Gastrocnemius medialis (tissue), 4 donors: ENCODE measurements around the gene SBF1. TPM values are rescaled to one million over a fixed set of nuclear protein-coding genes. Genes with fewer than 3 reads are reported as not detected.

Experiments
- ATAC-seq, 2 donors: fragments of 150-250 bp; one replicate each; pipeline ENCODE4 v1.9.1; 2016
- DNase-seq, 2 donors: peaks; one replicate each; pipeline ENCODE4 v3.0.0-alpha.2; 2019
- H3K27ac ChIP-seq, 4 donors: fragments of 200-600 bp; sonication (generic); 1 replicate in 1 of 4; 2 replicates in 3 of 4; pipeline ENCODE4 v1.5.1; 2016 to 2018; ENCODE audit warnings: mild to moderate bottlenecking in 2 of 4, moderate library complexity in 1 of 4
- H3K27me3 ChIP-seq, 3 donors: fragments of 200-600 bp; sonication (generic) in 2 of 3; 1 replicate in 1 of 3; 2 replicates in 2 of 3; pipeline versions ENCODE4 v1.5.1 to v1.6.0; 2016 to 2019; ENCODE audit warnings: mild to moderate bottlenecking in 1 of 3, moderate library complexity in 1 of 3
- H3K36me3 ChIP-seq, 2 donors: fragments of 200-600 bp; sonication (generic) in 1 of 2; one replicate each; pipeline ENCODE4 v1.5.1; 2017 to 2018
- H3K4me1 ChIP-seq, 2 donors: fragments of 200-600 bp; sonication (generic) in 1 of 2; one replicate each; pipeline ENCODE4 v1.5.1; 2016 to 2017; ENCODE audit warnings: mild to moderate bottlenecking in 2 of 2
- H3K4me3 ChIP-seq, 4 donors: fragments of 200-600 bp; sonication (generic) in 3 of 4; 1 replicate in 1 of 4; 2 replicates in 3 of 4; pipeline ENCODE4 v1.5.1; 2016 to 2019; ENCODE audit warnings: mild to moderate bottlenecking in 2 of 4
- H3K9me3 ChIP-seq, 3 donors: fragments of 200-600 bp; sonication (generic) in 2 of 3; 1 replicate in 1 of 3; 2 replicates in 2 of 3; pipeline ENCODE4 v1.5.1; 2016 to 2019
- CTCF ChIP-seq, 5 experiments: fragments of 450-650 bp in 3 of 5; fragments of 200-600 bp in 2 of 5; sonication (generic) in 2 of 5; IDR thresholded peaks in 4 of 5; conservative IDR thresholded peaks in 1 of 5; 1 replicate in 4 of 5; 2 replicates in 1 of 5; pipeline ENCODE4 v1.5.1; 2016 to 2019; ENCODE audit warnings: antibody characterized with exemption in 5 of 5, mild to moderate bottlenecking in 3 of 5, moderate library complexity in 3 of 5
- POLR2A ChIP-seq, 2 donors: fragments of 450-650 bp; IDR thresholded peaks; one replicate each; pipeline ENCODE4 v1.6.1; 2017; ENCODE audit warnings: antibody characterized with exemption in 2 of 2, mild to moderate bottlenecking in 2 of 2, moderate library complexity in 2 of 2
- in situ Hi-C, 4 donors: fragments of 200-750 bp; cut with MboI; loops; one replicate each; pipeline versions ENCODE4 v1.15.0 to v1.8.0; 2017; ENCODE audit warnings: low sequenced_read_pairs in 4 of 4
- intact Hi-C: fragments of 100-400 bp; cut with DNase I; formaldehyde crosslinking; loops from one replicate; pipeline ENCODE4 v1.15.1; 2023; ENCODE audit warnings: low total_unique reads
- total RNA-seq, 4 donors: library from RNA; depleted of rRNA; stranded (reverse); fragments of >200 nt; gene quantifications; one replicate each; pipeline versions ENCODE4 v1.1.0 to v1.2.3, GENCODE V29; 2016

The SBF1 gene
- total RNA-seq, 4 donors from 2014 or later: 50.5 to 116 (median 107) TPM

GRCh38 chr22:50507421-50507990 is 32.7 kb upstream of the SBF1 start, which contains the start of gene LMF2:
TSS of gene LMF2 (minus strand) at chr22:50507702. CDS start at chr22:50507675, 27 bp downstream.
- H3K4me3 ChIP-seq: peak within 1 kb of the TSS; percentile 87 to 99 (median 96)
- ATAC-seq (peak; percentile 67 to 78), DNase-seq (peak; percentile 78 to 88)
- intact Hi-C loops (loop anchor here (1.0 to 10.0 kb wide), 2 partner anchors 32 to 653 kb away; partner anchors contain the start of genes SBF1 and ZBED4), in situ Hi-C loops (no loop called here)
- H3K36me3 ChIP-seq: peaks cover 0 to 29% of the 10 kb centered on the region in 2 donors
- H3K27me3 ChIP-seq: no peaks in the 10 kb centered on the region
- H3K4me1 ChIP-seq: peaks cover 15 to 22% of the 10 kb centered on the region in 2 donors
- peak within 1 kb of the TSS; percentile 85 to 97 (median 94) for H3K27ac ChIP-seq
- TF ChIP-seq POLR2A (IDR thresholded peaks at IDR 0.05): peak; percentile 27 to 53
- peak in 1 of 5 experiments; percentile 23 for TF ChIP-seq CTCF (IDR thresholded peaks at IDR 0.05 in 4 of 5, conservative IDR thresholded peaks at IDR 0.05 in 1 of 5)
- H3K9me3 ChIP-seq: no peaks in the 10 kb centered on the region

GRCh38 chr22:50506611-50507420 is 32.0 kb upstream of the SBF1 start:
- H3K36me3 ChIP-seq: peaks cover 0 to 31% of the 10 kb centered on the region in 2 donors
- intact Hi-C loops (loop anchor here (1.0 to 10.0 kb wide), 2 partner anchors 32 to 652 kb away; partner anchors contain the start of genes SBF1 and ZBED4), in situ Hi-C loops (no loop called here)
- H3K4me3 ChIP-seq: peak overlapping the region; percentile 87 to 99 (median 96)
- peak overlapping the region; percentile 85 to 97 (median 94) for H3K27ac ChIP-seq
- TF ChIP-seq CTCF (IDR thresholded peaks at IDR 0.05 in 4 of 5, conservative IDR thresholded peaks at IDR 0.05 in 1 of 5) (no peak), POLR2A (IDR thresholded peaks at IDR 0.05) (no peak)
- ATAC-seq (peak; percentile 3 to 6), DNase-seq (no peak)
- peaks cover 15 to 22% of the 10 kb centered on the region in 2 donors for H3K4me1 ChIP-seq
- no peaks in the 10 kb centered on the region for H3K27me3 ChIP-seq
- H3K9me3 ChIP-seq: no peaks in the 10 kb centered on the region

- peak overlapping the region in 3 of 4 donors; percentile 87 to 99 (median 96) for H3K4me3 ChIP-seq
These were observed 31.2 kb upstream of the SBF1 start for GRCh38 chr22:50505776-50506610.

More at GRCh38 chr22:50505776-50506610, 31.2 kb upstream of the SBF1 start:
- no peaks in the 10 kb centered on the region for H3K27me3 ChIP-seq
- DNase-seq: no peak
- H3K9me3 ChIP-seq: no peaks in the 10 kb centered on the region
- in situ Hi-C loops (no loop called here), intact Hi-C loops (loop anchor here (10.0 kb wide), 1 partner anchor 651 kb away; the partner anchor contains the start of gene ZBED4)
- peaks cover 15 to 22% of the 10 kb centered on the region in 2 donors for H3K4me1 ChIP-seq
- no peak for ATAC-seq
- H3K36me3 ChIP-seq: peaks cover 0 to 31% of the 10 kb centered on the region in 2 donors
- no peak overlapping the region for H3K27ac ChIP-seq
- TF ChIP-seq POLR2A (IDR thresholded peaks at IDR 0.05) (no peak), CTCF (IDR thresholded peaks at IDR 0.05 in 4 of 5, conservative IDR thresholded peaks at IDR 0.05 in 1 of 5) (no peak)
